Measurements from ENCODE around the gene MAPK9. TPM values are rescaled to one million over a fixed set of nuclear protein-coding genes. Genes with fewer than 3 reads are reported as not detected.

The MAPK9 gene
- total RNA-seq, 1 donor from 2014 or later: 34.4 TPM

GRCh38 chr5:180323941-180324600 lies 32.2 kb upstream of the MAPK9 start:
- no peaks in the 10 kb centered on the region for H3K4me1 Mint-ChIP-seq (ENCODE audit: unreplicated experiment)
- H3K9me3 Mint-ChIP-seq: no peaks in the 10 kb centered on the region
- no peak overlapping the region for H3K4me3 Mint-ChIP-seq
- TF ChIP-seq CTCF (conservative IDR thresholded peaks at IDR 0.05): no peak
- no peaks in the 10 kb centered on the region for H3K36me3 Mint-ChIP-seq
- H3K27me3 Mint-ChIP-seq: no peaks in the 10 kb centered on the region
- no peak overlapping the region for H3K27ac Mint-ChIP-seq
- DNase-seq (ENCODE audit: extremely low spot score, unreplicated experiment): no peak

- TF ChIP-seq CTCF (conservative IDR thresholded peaks at IDR 0.05): no peak
- DNase-seq (ENCODE audit: extremely low spot score, unreplicated experiment): no peak
- Mint-ChIP-seq H3K4me1 (ENCODE audit: unreplicated experiment) (no peaks in the 10 kb centered on the region), H3K36me3 (no peaks in the 10 kb centered on the region), H3K27me3 (no peaks in the 10 kb centered on the region), H3K27ac (no peak overlapping the region), H3K9me3 (no peaks in the 10 kb centered on the region), H3K4me3 (no peak overlapping the region)
Measured at GRCh38 chr5:180323160-180323559, 31.3 kb upstream of the MAPK9 start.

- no peaks in the 10 kb centered on the region for H3K27me3 Mint-ChIP-seq
- H3K9me3 Mint-ChIP-seq: no peaks in the 10 kb centered on the region
- TF ChIP-seq CTCF (conservative IDR thresholded peaks at IDR 0.05): no peak
- no peaks in the 10 kb centered on the region for H3K4me1 Mint-ChIP-seq (ENCODE audit: unreplicated experiment)
- no peak overlapping the region for H3K27ac Mint-ChIP-seq
- no peak for DNase-seq (ENCODE audit: extremely low spot score, unreplicated experiment)
- no peaks in the 10 kb centered on the region for H3K36me3 Mint-ChIP-seq
- H3K4me3 Mint-ChIP-seq: no peak overlapping the region
Measured at GRCh38 chr5:180318456-180319089, 26.7 kb upstream of the MAPK9 start.

- TF ChIP-seq CTCF (conservative IDR thresholded peaks at IDR 0.05): no peak
- Mint-ChIP-seq H3K27ac (no peak overlapping the region), H3K36me3 (peaks cover 2% of the 10 kb centered on the region), H3K9me3 (no peaks in the 10 kb centered on the region), H3K4me1 (ENCODE audit: unreplicated experiment) (no peaks in the 10 kb centered on the region), H3K4me3 (no peak overlapping the region), H3K27me3 (no peaks in the 10 kb centered on the region)
- no peak for DNase-seq (ENCODE audit: extremely low spot score, unreplicated experiment)
Measured at GRCh38 chr5:180316586-180316985, 24.7 kb upstream of the MAPK9 start.

- peak; percentile 89 for TF ChIP-seq CTCF (conservative IDR thresholded peaks at IDR 0.05)
- DNase-seq (ENCODE audit: extremely low spot score, unreplicated experiment): no peak
- Mint-ChIP-seq H3K4me3 (no peak overlapping the region), H3K27me3 (no peaks in the 10 kb centered on the region), H3K4me1 (ENCODE audit: unreplicated experiment) (no peaks in the 10 kb centered on the region), H3K27ac (no peak overlapping the region), H3K36me3 (peaks cover 5% of the 10 kb centered on the region), H3K9me3 (no peaks in the 10 kb centered on the region)
Measured at GRCh38 chr5:180315762-180316212, 23.9 kb upstream of the MAPK9 start.

Data from type B pancreatic cell (in vitro differentiated cells).